UCSD-AML1 (cell line): Measurements from ENCODE around the gene SLC5A6.
"Not testable (repeated sequence)": the region's sequence is repeated elsewhere in the genome, so short reads cannot be mapped to it uniquely, and the experiment has no call there.

Experiments used
- DNase-seq: peaks from one replicate; lab custom pipeline; 2025; ENCODE audit not compliant: unreplicated experiment; lab: John Stamatoyannopoulos, UW

The SLC5A6 gene

GRCh38 chr2:27177441-27178351 lies 34.4 kb downstream of the SLC5A6 start:
- DNase-seq = no peak

GRCh38 chr2:27175781-27176180 lies 36.3 kb downstream of the SLC5A6 start:
- not testable (repeated sequence) for DNase-seq

- DNase-seq = no peak
These were observed 36.7 kb downstream of the SLC5A6 start for GRCh38 chr2:27175330-27175729.

GRCh38 chr2:27174638-27175037 lies 37.4 kb downstream of the SLC5A6 start:
- DNase-seq = no peak

GRCh38 chr2:27171351-27171848 lies 40.7 kb downstream of the SLC5A6 start:
- DNase-seq = no peak

GRCh38 chr2:27170581-27171337 lies 41.3 kb downstream of the SLC5A6 start:
- no peak for DNase-seq

GRCh38 chr2:27164960-27165763 lies 46.9 kb downstream of the SLC5A6 start:
- DNase-seq = no peak

GRCh38 chr2:27162151-27163121 lies 49.6 kb downstream of the SLC5A6 start:
- no peak for DNase-seq

GRCh38 chr2:27160191-27160590 lies 51.9 kb downstream of the SLC5A6 start:
- no peak for DNase-seq

GRCh38 chr2:27159271-27159670 lies 52.8 kb downstream of the SLC5A6 start:
- DNase-seq = no peak

- no peak for DNase-seq
These were observed 53.6 kb downstream of the SLC5A6 start for GRCh38 chr2:27158468-27158867.

- no peak for DNase-seq
These were observed 57.0 kb downstream of the SLC5A6 start for GRCh38 chr2:27155069-27155520.

- no peak for DNase-seq
These were observed 57.6 kb downstream of the SLC5A6 start for GRCh38 chr2:27154488-27154887.

GRCh38 chr2:27152796-27153464 lies 59.1 kb downstream of the SLC5A6 start:
- no peak for DNase-seq

GRCh38 chr2:27152102-27152795 lies 59.8 kb downstream of the SLC5A6 start:
- no peak for DNase-seq

- DNase-seq = no peak
These were observed 61.3 kb downstream of the SLC5A6 start for GRCh38 chr2:27150639-27151230.
